Endometrial microvascular endothelial cells (primary cell): ENCODE results near the gene GALNT18. TPM values are rescaled to one million over a fixed set of nuclear protein-coding genes. Genes with fewer than 3 reads are reported as not detected.

Experiments
- in situ Hi-C: cut with HindIII; loops from 2 replicates; pipeline ENCODE4 v1.10.0; 2017; ENCODE audit warnings: low sequenced_read_pairs, low pct_unique_long_range_greater_than_20kb; ENCODE audit errors: inconsistent ontology term
- total RNA-seq: library from RNA; depleted of rRNA; stranded (reverse); fragments of >200 nt; gene quantifications from one replicate; pipeline ENCODE4 v1.2.3, GENCODE V29; 2015; ENCODE audit errors: inconsistent ontology term

The GALNT18 gene
- total RNA-seq, 1 donor from 2014 or later: 39.8 TPM

DNA sequence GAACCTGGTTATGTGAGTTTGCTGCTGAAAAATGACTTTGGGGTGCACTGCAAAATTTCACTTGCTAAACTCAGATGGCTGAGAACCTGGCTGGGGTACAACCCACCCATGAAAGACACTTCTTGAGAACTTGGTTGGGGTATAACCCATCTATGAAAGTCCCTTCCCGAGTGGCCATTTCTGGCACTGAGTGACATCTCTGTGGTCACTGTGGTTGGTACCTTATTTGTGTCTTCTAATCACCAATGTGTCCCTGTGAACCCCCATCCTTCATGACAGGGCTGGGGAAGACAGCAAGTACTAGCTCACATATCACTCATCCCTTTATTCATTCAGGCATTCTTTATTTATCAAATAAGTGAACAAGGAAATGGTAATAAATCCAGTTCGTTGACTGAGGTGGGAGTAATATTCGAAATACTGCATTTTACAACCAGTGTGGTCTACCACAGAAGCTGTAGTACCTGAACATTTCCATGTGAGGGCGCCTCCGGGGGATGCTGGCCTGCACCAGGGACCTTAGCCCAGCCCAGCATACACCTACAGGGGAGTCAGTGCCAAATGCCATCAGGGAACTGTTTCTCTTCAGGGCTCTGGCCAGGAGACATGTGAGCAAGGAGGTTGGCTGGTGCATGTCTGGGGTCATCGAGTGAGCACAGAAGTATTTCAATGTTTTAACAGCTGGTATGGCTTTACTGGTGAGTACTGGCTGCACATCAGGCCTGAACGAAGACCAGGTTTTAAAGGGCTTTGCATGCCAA, 390.8 kb downstream of the GALNT18 start:
- in situ Hi-C loops: no loop called here

DNA sequence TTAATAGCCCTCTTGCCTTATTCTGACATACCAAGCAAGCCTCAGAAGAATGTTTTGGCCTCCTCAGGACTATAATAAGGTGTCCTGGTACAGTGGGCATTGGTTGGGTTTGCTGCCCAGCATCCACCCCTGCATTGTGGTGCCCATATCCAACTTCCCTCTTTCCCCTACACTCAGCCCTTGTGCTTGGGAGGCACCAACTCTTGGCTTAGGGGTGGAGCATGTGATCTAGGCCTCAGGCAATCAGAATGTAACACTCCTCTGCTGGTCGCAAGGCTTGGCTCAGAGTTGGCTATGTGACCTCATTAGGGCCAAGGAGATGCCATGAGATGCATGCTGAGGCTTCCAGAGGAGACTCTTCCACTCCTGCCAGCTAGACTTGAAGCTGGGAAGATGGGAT, 391.7 kb downstream of the GALNT18 start:
- in situ Hi-C loops: no loop called here

DNA sequence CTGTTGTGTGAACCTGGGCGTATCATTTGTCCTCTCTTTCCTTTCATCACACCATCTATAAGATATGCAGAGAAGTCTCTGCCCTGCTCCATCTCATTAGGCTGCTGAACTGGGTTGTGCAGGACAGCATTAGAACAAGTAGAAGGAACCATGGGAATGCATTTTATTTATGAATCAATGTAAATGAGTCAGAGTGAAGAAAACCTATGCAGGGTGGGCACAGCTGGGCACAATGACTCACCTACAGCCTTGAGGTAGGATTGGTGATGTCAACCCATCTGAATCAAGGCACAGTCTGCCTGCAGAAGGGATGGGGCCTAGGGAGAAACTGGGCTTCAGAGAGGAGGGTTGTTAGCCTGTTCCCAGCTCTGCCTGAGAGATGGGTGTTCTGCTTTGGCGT, 392.2 kb downstream of the GALNT18 start:
- in situ Hi-C loops: no loop called here

DNA sequence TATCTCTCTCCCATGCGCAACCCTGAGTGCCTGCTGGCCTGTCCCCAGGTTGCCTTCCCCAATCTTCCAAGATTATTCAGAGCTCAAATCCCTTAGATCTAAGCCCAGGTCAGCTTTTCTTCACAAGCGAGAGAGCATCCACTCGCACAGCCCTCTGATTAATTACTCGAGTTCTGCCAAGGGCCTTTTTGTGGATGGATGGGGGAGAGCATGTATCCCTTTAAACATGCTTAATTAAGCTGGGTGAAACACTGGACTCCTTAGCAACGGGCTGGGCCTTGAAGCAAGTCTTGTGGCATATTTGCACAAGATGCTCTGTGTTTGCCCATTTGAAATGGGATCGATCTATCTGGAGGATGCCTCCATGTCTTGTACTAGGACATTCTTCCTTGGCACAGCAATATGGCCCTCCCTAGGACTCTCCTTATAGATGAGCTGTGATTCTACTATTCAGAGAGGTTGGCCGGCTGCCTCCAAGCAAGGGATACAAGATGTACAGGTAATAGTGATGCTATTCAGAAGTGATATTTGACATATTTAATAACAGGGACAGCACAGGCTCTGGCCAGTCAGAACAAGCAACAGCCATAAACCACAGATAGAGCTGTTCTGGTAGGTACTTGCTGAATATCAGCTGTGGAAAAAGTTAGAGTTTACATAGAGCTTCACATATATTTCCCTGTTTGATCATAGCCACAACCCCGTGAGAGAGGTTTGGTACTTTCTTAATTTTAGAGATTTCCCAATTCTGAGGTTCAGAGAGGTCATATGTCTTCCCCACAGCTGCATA, 394.3 kb downstream of the GALNT18 start:
- in situ Hi-C loops: no loop called here

Other genes with a start within 250 kb of the GALNT18 start
- 35.4 TPM for gene USP47, start 220.0 kb upstream of the GALNT18 start, total RNA-seq